ENCODE measurements around the gene ELN. TPM values are rescaled to one million over a fixed set of nuclear protein-coding genes. Genes with fewer than 3 reads are reported as not detected.

Gene ELN
- total and polyA plus RNA-seq, 2 donors (not counting 1 experiment from before 2014, with no cell fraction given) = not detected

DNA sequence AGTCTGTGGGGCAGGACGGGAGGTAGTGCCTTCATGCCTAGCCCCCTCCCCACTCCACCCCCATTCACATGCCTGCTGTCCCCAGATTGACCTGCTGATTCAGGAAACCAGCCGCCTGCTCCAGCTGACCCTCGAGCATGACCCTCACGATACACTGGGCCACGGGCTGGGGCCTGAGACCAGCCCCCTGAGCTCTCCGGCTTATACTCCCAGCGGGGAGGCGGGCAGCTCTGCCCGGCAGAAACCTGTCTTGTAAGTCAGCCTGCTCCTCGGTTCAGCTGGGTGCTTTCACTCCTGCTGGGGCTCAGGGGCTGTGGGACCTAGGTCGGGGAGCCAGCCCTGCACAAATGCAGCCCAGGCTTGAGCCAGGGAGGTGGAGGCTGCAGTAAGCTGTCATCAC, 78.0 kb downstream of the ELN start:
- DNase-seq (no peak), ATAC-seq (ENCODE audit: low read depth) (no peak)
- Histone ChIP-seq H3K9me3 (ENCODE audit: control extremely low read depth in 1 of 3, control insufficient read depth in 2 of 3, insufficient read depth in 1 of 3, low read length in 2 of 3) (peaks cover 0 to under 1% (median 0%) of the 10 kb centered on the region in 3 donors), H2AFZ (ENCODE audit: insufficient read depth, low read depth, low read length, poor library complexity, severe bottlenecking) (no peak overlapping the region), H3K4me1 (ENCODE audit: control insufficient read depth in 2 of 2, insufficient read depth in 2 of 2, low read length in 2 of 2) (peaks cover 10 to 11% of the 10 kb centered on the region in 2 donors), H3K27ac (ENCODE audit: low read length in 2 of 2) (no peak overlapping the region), H3K4me2 (replicated peaks; ENCODE audit: low read depth, low read length, poor library complexity, severe bottlenecking) (no peak overlapping the region), H3K36me3 (replicated peaks in 1 of 2; ENCODE audit: control extremely low read depth in 1 of 2, control insufficient read depth in 1 of 2, extremely low read depth in 1 of 2, insufficient read depth in 2 of 2, low read length in 1 of 2) (peaks cover 1 to 49% of the 10 kb centered on the region in 2 experiments), H3K4me3 (ENCODE audit: control extremely low read depth in 1 of 5, extremely low read depth in 1 of 5, insufficient read depth in 1 of 5, low read depth in 2 of 5, low read length in 4 of 5) (no peak overlapping the region), H3K79me2 (ENCODE audit: control insufficient read depth, insufficient read depth, low read length) (peaks cover 3% of the 10 kb centered on the region), H3K27me3 (replicated peaks in 1 of 4; ENCODE audit: control extremely low read depth in 1 of 4, control insufficient read depth in 3 of 4, insufficient read depth in 4 of 4, low read length in 3 of 4) (no peaks in the 10 kb centered on the region), H3K9ac (ENCODE audit: low read length) (no peak overlapping the region), H4K20me1 (ENCODE audit: control insufficient read depth, insufficient read depth, low read length, poor library complexity, severe bottlenecking) (no peaks in the 10 kb centered on the region)
- TF ChIP-seq, protein P1, sequence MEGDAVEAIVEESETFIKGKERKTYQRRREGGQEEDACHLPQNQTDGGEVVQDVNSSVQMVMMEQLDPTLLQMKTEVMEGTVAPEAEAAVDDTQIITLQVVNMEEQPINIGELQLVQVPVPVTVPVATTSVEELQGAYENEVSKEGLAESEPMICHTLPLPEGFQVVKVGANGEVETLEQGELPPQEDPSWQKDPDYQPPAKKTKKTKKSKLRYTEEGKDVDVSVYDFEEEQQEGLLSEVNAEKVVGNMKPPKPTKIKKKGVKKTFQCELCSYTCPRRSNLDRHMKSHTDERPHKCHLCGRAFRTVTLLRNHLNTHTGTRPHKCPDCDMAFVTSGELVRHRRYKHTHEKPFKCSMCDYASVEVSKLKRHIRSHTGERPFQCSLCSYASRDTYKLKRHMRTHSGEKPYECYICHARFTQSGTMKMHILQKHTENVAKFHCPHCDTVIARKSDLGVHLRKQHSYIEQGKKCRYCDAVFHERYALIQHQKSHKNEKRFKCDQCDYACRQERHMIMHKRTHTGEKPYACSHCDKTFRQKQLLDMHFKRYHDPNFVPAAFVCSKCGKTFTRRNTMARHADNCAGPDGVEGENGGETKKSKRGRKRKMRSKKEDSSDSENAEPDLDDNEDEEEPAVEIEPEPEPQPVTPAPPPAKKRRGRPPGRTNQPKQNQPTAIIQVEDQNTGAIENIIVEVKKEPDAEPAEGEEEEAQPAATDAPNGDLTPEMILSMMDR (IDR thresholded peaks at IDR 0.05) = no peak
- no peak for TF ChIP-seq EZH2 (IDR thresholded peaks at IDR 0.05; ENCODE audit: borderline replicate concordance, insufficient read depth, low read depth, low read length, poor library complexity, severe bottlenecking)
- WGBS (ENCODE audit: insufficient coverage) = 99% methylated on average over 11 of the region's 11 CpGs
- H3K4me3 Mint-ChIP-seq = no peak overlapping the region
- H3K27me3 Mint-ChIP-seq = no peaks in the 10 kb centered on the region
- POLR2A ChIA-PET = interaction anchor here (0.6 kb wide), 1 partner anchor 21 kb away, joined by 4 read pairs; no protein-coding TSS in a partner anchor
- H3K27ac Mint-ChIP-seq = no peak overlapping the region
- H3K9me3 Mint-ChIP-seq (ENCODE audit: insufficient read depth) = no peaks in the 10 kb centered on the region
- H3K4me1 Mint-ChIP-seq = peaks cover 11% of the 10 kb centered on the region
- CTCF ChIA-PET = no interaction called here
- intact Hi-C loops (cut with micrococcal nuclease) = no loop called here

DNA sequence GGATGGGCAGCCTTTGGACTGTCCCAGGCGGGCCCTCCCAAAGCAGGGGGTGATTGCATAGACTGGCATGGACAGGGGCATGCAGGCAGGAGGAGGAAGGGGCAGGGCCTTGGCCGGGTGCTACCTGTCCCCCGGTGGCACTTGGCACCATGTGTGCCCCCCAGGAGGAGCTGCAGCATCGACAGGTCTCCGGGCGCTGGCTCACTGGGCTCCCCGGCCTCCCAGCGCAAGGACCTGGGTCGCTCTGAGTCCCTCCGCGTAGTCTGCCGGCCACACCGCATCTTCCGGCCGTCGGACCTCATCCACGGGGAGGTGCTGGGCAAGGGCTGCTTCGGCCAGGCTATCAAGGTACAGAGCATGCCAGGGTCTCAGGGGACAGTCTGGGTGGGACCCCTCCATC, 78.9 kb downstream of the ELN start:
- no peak for ATAC-seq (ENCODE audit: low read depth)
- no peaks in the 10 kb centered on the region for H3K9me3 Mint-ChIP-seq (ENCODE audit: insufficient read depth)
- TF ChIP-seq EZH2 (IDR thresholded peaks at IDR 0.05; ENCODE audit: borderline replicate concordance, insufficient read depth, low read depth, low read length, poor library complexity, severe bottlenecking) = no peak
- TF ChIP-seq, protein P1 (IDR thresholded peaks at IDR 0.05) = no peak
- intact Hi-C loops (cut with micrococcal nuclease) = no loop called here
- Histone ChIP-seq H3K79me2 (ENCODE audit: control insufficient read depth, insufficient read depth, low read length) (peaks cover 3% of the 10 kb centered on the region), H3K4me1 (ENCODE audit: control insufficient read depth in 2 of 2, insufficient read depth in 2 of 2, low read length in 2 of 2) (peaks cover 2% of the 10 kb centered on the region in 2 donors), H3K27ac (ENCODE audit: low read length in 2 of 2) (no peak overlapping the region), H2AFZ (ENCODE audit: insufficient read depth, low read depth, low read length, poor library complexity, severe bottlenecking) (no peak overlapping the region), H3K36me3 (replicated peaks in 1 of 2; ENCODE audit: control extremely low read depth in 1 of 2, control insufficient read depth in 1 of 2, extremely low read depth in 1 of 2, insufficient read depth in 2 of 2, low read length in 1 of 2) (peaks cover 1 to 57% of the 10 kb centered on the region in 2 experiments), H3K4me3 (ENCODE audit: control extremely low read depth in 1 of 5, extremely low read depth in 1 of 5, insufficient read depth in 1 of 5, low read depth in 2 of 5, low read length in 4 of 5) (no peak overlapping the region), H3K9me3 (ENCODE audit: control extremely low read depth in 1 of 3, control insufficient read depth in 2 of 3, insufficient read depth in 1 of 3, low read length in 2 of 3) (no peaks in the 10 kb centered on the region), H4K20me1 (ENCODE audit: control insufficient read depth, insufficient read depth, low read length, poor library complexity, severe bottlenecking) (no peaks in the 10 kb centered on the region), H3K4me2 (replicated peaks; ENCODE audit: low read depth, low read length, poor library complexity, severe bottlenecking) (no peak overlapping the region), H3K9ac (ENCODE audit: low read length) (no peak overlapping the region), H3K27me3 (replicated peaks in 1 of 4; ENCODE audit: control extremely low read depth in 1 of 4, control insufficient read depth in 3 of 4, insufficient read depth in 4 of 4, low read length in 3 of 4) (no peaks in the 10 kb centered on the region)
- peaks cover 3% of the 10 kb centered on the region for H3K4me1 Mint-ChIP-seq
- ChIA-PET POLR2A (interaction anchor here (0.6 to 0.7 kb wide), 2 partner anchors 52 to 470 kb away, joined by 4 to 7 read pairs; no protein-coding TSS in a partner anchor), CTCF (no interaction called here)
- 96% methylated on average over 18 of the region's 18 CpGs for whole genome bisulfite sequencing (ENCODE audit: insufficient coverage)
- no peaks in the 10 kb centered on the region for H3K27me3 Mint-ChIP-seq
- H3K27ac Mint-ChIP-seq = no peak overlapping the region
- no peak overlapping the region for H3K4me3 Mint-ChIP-seq
- DNase-seq = no peak
